Endothelial cell of umbilical vein (primary cell): ENCODE measurements around the gene TREM2. TPM values are rescaled to one million over a fixed set of nuclear protein-coding genes. Genes with fewer than 3 reads are reported as not detected.

Source experiments
- BruUV-seq: library from RNA; stranded (reverse); fragments of 400-500 nt; replicated peaks from 2 replicates; lab custom pipeline; 2021; lab: Mats Ljungman, UMichigan
- CTCF ChIA-PET: fragments of 300-600, 350-600 bp; sonication (Branson Sonifier 250); formaldehyde crosslinking; loops from one replicate; lab custom pipeline; 2021; ENCODE audit warnings: antibody characterized with exemption, inconsistent platforms; lab: Charles Lee
- POLR2A ChIA-PET: fragments of 300-600, 350-600 bp; sonication (Branson Sonifier 250); formaldehyde crosslinking; loops from one replicate; lab custom pipeline; 2021; ENCODE audit warnings: antibody characterized with exemption, inconsistent platforms; lab: Charles Lee
- DNase-seq: peaks from one replicate; pipeline ENCODE4 v3.0.0-alpha.2; 2011; ENCODE audit warnings: low read depth, low spot score
- FAIRE-seq: peaks from 2 replicates; lab custom pipeline; 2011; peaks lifted over from hg19 to GRCh38; lab: Jason Lieb, UNC
- H2AFZ ChIP-seq: 2 replicates; pipeline ENCODE4 v1.6.0; 2012; ENCODE audit warnings: low read depth, low read length, control low read depth, inconsistent platforms
- H3K27ac ChIP-seq: 2 replicates; pipeline ENCODE4 v1.5.1; 2011; ENCODE audit warnings: low read depth, mild to moderate bottlenecking, control low read depth, low read length, moderate library complexity; ENCODE audit not compliant: insufficient read depth
- H3K27me3 ChIP-seq, 2 experiments: 2 replicates each; pipeline versions ENCODE4 v1.6.0 to v1.6.1; 2011; ENCODE audit warnings: low read length in 2 of 2, mixed read lengths in 1 of 2; ENCODE audit not compliant: control insufficient read depth in 2 of 2, insufficient read depth in 2 of 2
- H3K36me3 ChIP-seq, 2 experiments: 2 replicates in 1 of 2; 3 replicates in 1 of 2; pipeline ENCODE4 v1.5.1; 2011; ENCODE audit warnings: low read length in 2 of 2, mild to moderate bottlenecking in 1 of 2, moderate library complexity in 1 of 2; ENCODE audit not compliant: control insufficient read depth in 2 of 2, insufficient read depth in 2 of 2; ENCODE audit errors: extremely low read depth in 1 of 2
- H3K4me1 ChIP-seq: 3 replicates; pipeline ENCODE4 v1.5.1; 2011; ENCODE audit warnings: mild to moderate bottlenecking, low read length; ENCODE audit not compliant: control insufficient read depth, insufficient read depth; ENCODE audit errors: extremely low read depth
- H3K4me2 ChIP-seq: 2 replicates; pipeline ENCODE4 v1.6.1; 2011; ENCODE audit warnings: low read length, control low read depth, mixed read lengths; ENCODE audit not compliant: insufficient read depth
- H3K4me3 ChIP-seq, 3 experiments: fragments of 200-600 bp in 1 of 3; sonication (generic), shearing (Covaris generic) in 1 of 3; replicated peaks in 1 of 3; 2 replicates each; pipeline ENCODE4 v1.5.1; 2011 to 2016; ENCODE audit warnings: control low read depth in 3 of 3, low read length in 3 of 3, mild to moderate bottlenecking in 2 of 3, inconsistent platforms in 1 of 3, low read depth in 1 of 3, moderate library complexity in 1 of 3; ENCODE audit not compliant: insufficient read depth in 1 of 3
- H3K79me2 ChIP-seq: 2 replicates; pipeline ENCODE4 v1.6.0; 2012; ENCODE audit warnings: low read length, inconsistent platforms; ENCODE audit not compliant: control insufficient read depth, insufficient read depth
- H3K9ac ChIP-seq: replicated peaks from 2 replicates; pipeline ENCODE3; 2011; ENCODE audit warnings: low read length, control low read depth; ENCODE audit not compliant: insufficient read depth; ENCODE audit errors: extremely low read depth
- H3K9me1 ChIP-seq: replicated peaks from 3 replicates; pipeline ENCODE4 v1.6.0; 2011; ENCODE audit warnings: mild to moderate bottlenecking, low read length; ENCODE audit not compliant: control insufficient read depth, insufficient read depth; ENCODE audit errors: extremely low read depth
- H3K9me3 ChIP-seq: replicated peaks from 2 replicates; pipeline ENCODE4 v1.5.1; 2012; ENCODE audit warnings: low read length, inconsistent platforms; ENCODE audit not compliant: control insufficient read depth, insufficient read depth
- H4K20me1 ChIP-seq: replicated peaks from 2 replicates; pipeline ENCODE3; 2011; ENCODE audit warnings: mild to moderate bottlenecking, low read length; ENCODE audit not compliant: control insufficient read depth, insufficient read depth; ENCODE audit errors: extremely low read depth
- EZH2 ChIP-seq: IDR thresholded peaks from 2 replicates; pipeline ENCODE4 v1.6.1; 2012; ENCODE audit warnings: borderline replicate concordance, low read depth, mild to moderate bottlenecking, moderate library complexity, low read length, inconsistent platforms; ENCODE audit not compliant: severe bottlenecking
- FOS ChIP-seq: IDR thresholded peaks from 2 replicates; pipeline ENCODE4 v1.6.1; 2011; ENCODE audit warnings: mild to moderate bottlenecking, low read length, moderate library complexity, borderline replicate concordance; ENCODE audit not compliant: insufficient read depth
- GATA2 ChIP-seq: IDR thresholded peaks from 2 replicates; pipeline ENCODE4 v1.7.0; 2011; ENCODE audit warnings: low read depth, mild to moderate bottlenecking, moderate library complexity, mixed read lengths, low read length; ENCODE audit not compliant: insufficient read length, insufficient read depth
- JUN ChIP-seq: IDR thresholded peaks from 2 replicates; pipeline ENCODE4 v1.6.1; 2011; ENCODE audit warnings: borderline replicate concordance, low read depth; ENCODE audit not compliant: insufficient read length, insufficient read depth
- MYC ChIP-seq: IDR thresholded peaks from one replicate; pipeline ENCODE4 v1.6.1; 2011; ENCODE audit warnings: mild to moderate bottlenecking, low read depth, low read length
- POLR2AphosphoS5 ChIP-seq: IDR thresholded peaks from 2 replicates; pipeline ENCODE4 v1.6.1; 2012; ENCODE audit warnings: low read depth, mild to moderate bottlenecking, control low read depth, low read length, moderate library complexity; ENCODE audit not compliant: insufficient read depth
- dilution Hi-C: fragments of 300-500 bp; cut with MboI; formaldehyde crosslinking; loops from one replicate; pipeline ENCODE4 v1.15.0; 2019; ENCODE audit warnings: low sequenced_read_pairs; ENCODE audit not compliant: extremely low pct_ligation_motif_present
- intact Hi-C: fragments of 100-400 bp; cut with micrococcal nuclease; formaldehyde crosslinking; loops from one replicate; pipeline ENCODE4 v1.10.0; 2022
- polyA plus RNA-seq, 4 experiments: library from polyadenylated mRNA; depleted of rRNA in 3 of 4; stranded (reverse) in 3 of 4; unstranded in 1 of 4; fragments of >200 nt; gene quantifications; 2 replicates each; pipeline versions ENCODE4 v1.2.1 to v1.2.3, GENCODE V29; 2011 to 2012; ENCODE audit warnings: missing spikeins in 1 of 4
- total RNA-seq: library from RNA; stranded (reverse); gene quantifications from 2 replicates; pipeline ENCODE4 v1.2.3, GENCODE V29; 2021
- TF ChIP-seq, protein P1 (sequence below), 2 donors: IDR thresholded peaks; 1 replicate in 1 of 2; 2 replicates in 1 of 2; pipeline ENCODE4 v1.5.1; 2011; ENCODE audit warnings: low read length in 2 of 2, mild to moderate bottlenecking in 2 of 2, moderate library complexity in 2 of 2, control low read depth in 1 of 2, inconsistent platforms in 1 of 2, low read depth in 1 of 2; ENCODE audit not compliant: insufficient read depth in 1 of 2; ENCODE audit errors: extremely low read depth in 1 of 2

The TREM2 gene
- total and polyA plus RNA-seq, 2 donors (not counting 3 experiments of a cell fraction or from before 2014, with no cell fraction given), result not detected

DNA sequence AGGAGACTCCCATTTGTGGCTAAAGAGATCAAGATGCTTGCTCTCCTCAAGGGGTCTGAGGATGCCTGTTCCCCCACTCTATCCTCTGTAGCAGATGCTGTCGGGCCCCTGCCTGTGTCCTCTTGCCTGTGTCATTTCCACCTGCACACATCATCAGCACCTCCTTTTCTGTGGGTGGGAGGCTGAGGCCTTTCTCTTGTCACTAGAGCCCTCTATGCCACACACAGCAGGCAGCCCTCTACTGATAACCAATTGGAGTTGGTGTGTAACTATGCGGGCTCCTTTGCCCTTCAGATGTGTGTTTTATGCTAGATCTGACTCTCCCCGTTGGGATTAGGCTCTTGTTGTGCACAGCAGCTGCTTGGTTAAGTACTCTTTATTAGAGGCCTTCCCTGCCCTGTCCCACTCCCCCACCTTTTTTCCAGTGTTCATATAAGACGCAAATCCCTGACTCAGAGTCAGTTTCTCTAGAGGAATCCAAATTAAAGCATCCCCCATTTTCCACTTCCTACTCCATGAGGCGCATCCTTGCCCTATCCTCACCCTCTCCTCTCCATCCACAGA is 30.3 kb upstream of the TREM2 start:
- Histone ChIP-seq H2AFZ (no peak overlapping the region), H4K20me1 (no peaks in the 10 kb centered on the region), H3K4me3 (no peak overlapping the region), H3K27ac (no peak overlapping the region), H3K9me3 (no peaks in the 10 kb centered on the region), H3K79me2 (no peaks in the 10 kb centered on the region), H3K36me3 (no peaks in the 10 kb centered on the region), H3K4me1 (no peaks in the 10 kb centered on the region), H3K9me1 (no peaks in the 10 kb centered on the region), H3K9ac (no peak overlapping the region), H3K27me3 (peaks cover 0 to 7% of the 10 kb centered on the region in 2 experiments), H3K4me2 (no peak overlapping the region)
- TF ChIP-seq POLR2AphosphoS5 (no peak), JUN (no peak), EZH2 (no peak), GATA2 (no peak), MYC (no peak)
- no TSS peak for BruUV-seq
- intact Hi-C loops, result no loop called here
- dilution Hi-C loops, result no loop called here
- FAIRE-seq (no peak), DNase-seq (no peak)
- ChIA-PET CTCF (no interaction called here), POLR2A (no interaction called here)

DNA sequence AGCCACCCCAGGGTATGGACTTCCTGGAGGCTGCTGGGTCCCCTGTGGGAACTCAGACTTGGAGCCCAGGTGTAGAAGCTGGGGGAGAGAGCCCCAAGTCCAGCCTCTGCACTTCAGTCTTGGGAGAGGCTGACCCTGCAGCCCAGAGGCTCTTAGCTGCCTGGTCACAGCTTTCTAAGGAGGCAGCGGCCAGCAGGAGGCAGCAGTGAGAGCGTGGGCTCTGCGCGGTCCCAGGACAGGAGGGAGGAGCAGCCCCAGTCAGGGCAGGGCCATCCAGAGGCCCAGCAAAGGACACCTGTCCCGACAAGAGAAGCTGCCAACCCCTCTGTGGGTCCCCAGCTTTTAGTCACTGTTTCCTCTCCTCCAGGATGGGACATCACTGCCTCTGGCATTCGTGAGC is 28.7 kb upstream of the TREM2 start:
- H3K4me2 ChIP-seq, result no peak overlapping the region
- dilution Hi-C loops, result no loop called here
- H3K9me1 ChIP-seq, result no peaks in the 10 kb centered on the region
- CTCF ChIA-PET, result interaction anchor here (0.7 to 2.7 kb wide), 11 partner anchors 8 to 129 kb away, joined by 3 to 23 read pairs (median 4); partner anchors contain the start of gene TREML2
- no peaks in the 10 kb centered on the region for H3K36me3 ChIP-seq
- H3K4me1 ChIP-seq, result no peaks in the 10 kb centered on the region
- no peaks in the 10 kb centered on the region for H4K20me1 ChIP-seq
- no TSS peak for BruUV-seq
- H3K27me3 ChIP-seq, result peaks cover 0 to 3% of the 10 kb centered on the region in 2 experiments
- no peak overlapping the region for H3K4me3 ChIP-seq
- intact Hi-C loops, result loop anchor here (2.0 kb wide), 1 partner anchor 127 kb away; no protein-coding TSS in a partner anchor
- TF ChIP-seq, protein P1, sequence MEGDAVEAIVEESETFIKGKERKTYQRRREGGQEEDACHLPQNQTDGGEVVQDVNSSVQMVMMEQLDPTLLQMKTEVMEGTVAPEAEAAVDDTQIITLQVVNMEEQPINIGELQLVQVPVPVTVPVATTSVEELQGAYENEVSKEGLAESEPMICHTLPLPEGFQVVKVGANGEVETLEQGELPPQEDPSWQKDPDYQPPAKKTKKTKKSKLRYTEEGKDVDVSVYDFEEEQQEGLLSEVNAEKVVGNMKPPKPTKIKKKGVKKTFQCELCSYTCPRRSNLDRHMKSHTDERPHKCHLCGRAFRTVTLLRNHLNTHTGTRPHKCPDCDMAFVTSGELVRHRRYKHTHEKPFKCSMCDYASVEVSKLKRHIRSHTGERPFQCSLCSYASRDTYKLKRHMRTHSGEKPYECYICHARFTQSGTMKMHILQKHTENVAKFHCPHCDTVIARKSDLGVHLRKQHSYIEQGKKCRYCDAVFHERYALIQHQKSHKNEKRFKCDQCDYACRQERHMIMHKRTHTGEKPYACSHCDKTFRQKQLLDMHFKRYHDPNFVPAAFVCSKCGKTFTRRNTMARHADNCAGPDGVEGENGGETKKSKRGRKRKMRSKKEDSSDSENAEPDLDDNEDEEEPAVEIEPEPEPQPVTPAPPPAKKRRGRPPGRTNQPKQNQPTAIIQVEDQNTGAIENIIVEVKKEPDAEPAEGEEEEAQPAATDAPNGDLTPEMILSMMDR (IDR thresholded peaks at IDR 0.05; ENCODE audit: extremely low read depth in 1 of 2, insufficient read depth in 1 of 2, low read depth in 1 of 2, low read length in 2 of 2), result peak; percentile 42 to 78
- TF ChIP-seq FOS, result no peak
- no peak overlapping the region for H3K27ac ChIP-seq
- FAIRE-seq, result no peak
- H3K79me2 ChIP-seq, result no peaks in the 10 kb centered on the region
- H2AFZ ChIP-seq, result no peak overlapping the region
- H3K9me3 ChIP-seq, result no peaks in the 10 kb centered on the region
- DNase-seq, result peak; percentile 17
- POLR2A ChIA-PET, result no interaction called here
- no peak overlapping the region for H3K9ac ChIP-seq
